GM23338 (cell line): ENCODE measurements around the gene SASH1. TPM values are rescaled to one million over a fixed set of nuclear protein-coding genes. Genes with fewer than 3 reads are reported as not detected.

Experiments used
- ATAC-seq: fragments of 200-7000 bp; cut with Tn5 transposase; 3 replicates; pipeline ENCODE4 v1.9.1; 2020
- DNase-seq: peaks from one replicate; pipeline ENCODE4 v3.0.0-alpha.2; 2015; ENCODE audit warnings: low spot score
- H2AFZ ChIP-seq: fragments of 200-600 bp; sonication (generic); 2 replicates; pipeline ENCODE4 v1.8.0; 2016; ENCODE audit warnings: antibody characterized with exemption, mild to moderate bottlenecking, moderate library complexity
- H3F3A ChIP-seq: fragments of 200-600 bp; sonication (generic); replicated peaks from 2 replicates; pipeline ENCODE4 v1.8.0; 2017; ENCODE audit warnings: antibody characterized with exemption, mixed run types, low read depth
- H3K27ac ChIP-seq: fragments of 200-600 bp; sonication (generic); 2 replicates; pipeline ENCODE4 v1.6.1; 2016; ENCODE audit warnings: low read depth
- H3K27me3 ChIP-seq: fragments of 200-600 bp; sonication (generic); 2 replicates; pipeline ENCODE4 v1.8.0; 2016; ENCODE audit warnings: mild to moderate bottlenecking, mixed run types, moderate library complexity; ENCODE audit not compliant: insufficient read depth
- H3K36me3 ChIP-seq: fragments of 200-600 bp; sonication (generic); 2 replicates; pipeline ENCODE4 v1.8.0; 2016; ENCODE audit warnings: mild to moderate bottlenecking; ENCODE audit not compliant: insufficient read depth
- H3K4me1 ChIP-seq: fragments of 200-600 bp; sonication (generic); 2 replicates; pipeline ENCODE4 v1.8.0; 2016; ENCODE audit warnings: mild to moderate bottlenecking, moderate library complexity; ENCODE audit not compliant: insufficient read depth
- H3K4me2 ChIP-seq: fragments of 200-600 bp; sonication (generic); 2 replicates; pipeline ENCODE4 v1.7.1; 2017; ENCODE audit warnings: mixed run types
- H3K4me3 ChIP-seq: fragments of 200-600 bp; sonication (generic); 2 replicates; pipeline ENCODE4 v1.6.1; 2016; ENCODE audit warnings: mixed run types
- H3K79me2 ChIP-seq: fragments of 200-600 bp; sonication (generic); replicated peaks from 2 replicates; pipeline ENCODE4 v1.8.0; 2017; ENCODE audit warnings: mild to moderate bottlenecking; ENCODE audit not compliant: insufficient read depth
- H3K9me2 ChIP-seq: fragments of 200-600 bp; sonication (generic); 2 replicates; pipeline ENCODE4 v1.8.0; 2017; ENCODE audit not compliant: insufficient read depth
- H4K20me1 ChIP-seq: fragments of 200-600 bp; sonication (generic); replicated peaks from 2 replicates; pipeline ENCODE4 v1.8.0; 2017; ENCODE audit warnings: mild to moderate bottlenecking; ENCODE audit not compliant: insufficient read depth
- H3K27ac Mint-ChIP-seq: 2 replicates; pipeline ENCODE4 v1.8.0; 2020; ENCODE audit warnings: inconsistent platforms, mild to moderate bottlenecking, moderate library complexity, mixed read lengths
- H3K27me3 Mint-ChIP-seq: 3 replicates; pipeline ENCODE4 v1.8.0; 2022; ENCODE audit warnings: low read depth, mild to moderate bottlenecking, moderate library complexity, mixed read lengths, inconsistent platforms; ENCODE audit not compliant: insufficient read depth, poor library complexity
- H3K36me3 Mint-ChIP-seq: 3 replicates; pipeline ENCODE4 v1.8.0; 2021; ENCODE audit warnings: low read depth, mild to moderate bottlenecking, inconsistent platforms, moderate library complexity, mixed read lengths
- H3K4me1 Mint-ChIP-seq: 3 replicates; pipeline ENCODE4 v1.8.0; 2020; ENCODE audit warnings: mild to moderate bottlenecking, inconsistent platforms, mixed read lengths
- H3K4me3 Mint-ChIP-seq: 3 replicates; pipeline ENCODE4 v1.8.0; 2021; ENCODE audit warnings: moderate library complexity, mild to moderate bottlenecking, inconsistent platforms, mixed read lengths
- H3K9me3 Mint-ChIP-seq: 3 replicates; pipeline ENCODE4 v1.8.0; 2020; ENCODE audit warnings: moderate library complexity, mild to moderate bottlenecking, inconsistent platforms, mixed read lengths
- CTCF ChIP-seq, 2 experiments: fragments of 200-600 bp in 1 of 2; sonication (generic) in 1 of 2; conservative IDR thresholded peaks; 2 replicates each; pipeline versions ENCODE4 v1.5.1 to v1.6.1; 2016 to 2017; ENCODE audit warnings: antibody characterized with exemption in 2 of 2, low read depth in 2 of 2, mild to moderate bottlenecking in 2 of 2, moderate library complexity in 1 of 2
- EZH2 ChIP-seq: fragments of 200-600 bp; sonication (generic); IDR thresholded peaks from one replicate; pipeline ENCODE4 v1.8.0; 2017; ENCODE audit warnings: antibody characterized with exemption, mild to moderate bottlenecking, low read depth; ENCODE audit not compliant: unreplicated experiment
- NANOG ChIP-seq: IDR thresholded peaks from 2 replicates; pipeline ENCODE4 v1.6.1; 2016; ENCODE audit warnings: antibody characterized with exemption, borderline replicate concordance
- POLR2AphosphoS5 ChIP-seq: IDR thresholded peaks from 2 replicates; pipeline ENCODE4 v1.6.1; 2016; ENCODE audit warnings: antibody characterized with exemption, low read depth
- REST ChIP-seq: IDR thresholded peaks from one replicate; pipeline ENCODE4 v1.6.1; 2018; ENCODE audit warnings: antibody characterized with exemption; ENCODE audit not compliant: unreplicated experiment
- polyA plus RNA-seq: library from polyadenylated mRNA; unstranded; fragments of >200 nt; fragmentation: Nextera tagmentation; extraction: Ambion mirVana; gene quantifications from 2 replicates; pipeline ENCODE4 v1.2.1, GENCODE V29; 2016
- total RNA-seq: library from RNA; depleted of rRNA; stranded (reverse); fragments of >200 nt; shearing (Covaris generic); gene quantifications from 2 replicates; pipeline ENCODE4 v1.2.3, GENCODE V29; 2014

The SASH1 gene
- total and polyA plus RNA-seq, 2 experiments from 2014 or later = 8.2 to 30.2 TPM

- Histone ChIP-seq H4K20me1 (no peaks in the 10 kb centered on the region; the same call in none of the 2 replicates), H3K9me2 (no peaks in the 10 kb centered on the region), H3K36me3 (no peaks in the 10 kb centered on the region), H3K79me2 (peaks cover 4% of the 10 kb centered on the region; the same call in 1 of the 2 replicates), H2AFZ (no peak overlapping the region), H3K4me3 (no peak overlapping the region), H3F3A (no peaks in the 10 kb centered on the region), H3K27ac (no peak overlapping the region), H3K4me1 (peaks cover 4% of the 10 kb centered on the region), H3K27me3 (no peaks in the 10 kb centered on the region), H3K4me2 (no peak overlapping the region)
- Mint-ChIP-seq H3K4me1 (peaks cover 10% of the 10 kb centered on the region), H3K36me3 (no peaks in the 10 kb centered on the region; the same call in 2 of the 3 replicates), H3K27me3 (no peaks in the 10 kb centered on the region), H3K9me3 (no peaks in the 10 kb centered on the region), H3K27ac (no peak overlapping the region), H3K4me3 (no peak overlapping the region)
- TF ChIP-seq POLR2AphosphoS5 (no peak), CTCF (conservative IDR thresholded peaks at IDR 0.05; ENCODE audit: low read depth in 2 of 2) (no peak), EZH2 (no peak), REST (no peak)
- no peak for ATAC-seq
- no peak for DNase-seq
Observed at GRCh38 chr6:148430897-148431296, 88.3 kb downstream of the SASH1 start.

- Mint-ChIP-seq H3K27me3 (no peaks in the 10 kb centered on the region), H3K4me3 (no peak overlapping the region), H3K9me3 (no peaks in the 10 kb centered on the region), H3K4me1 (peaks cover 7% of the 10 kb centered on the region), H3K36me3 (no peaks in the 10 kb centered on the region; the same call in 2 of the 3 replicates), H3K27ac (no peak overlapping the region)
- Histone ChIP-seq H3K4me2 (no peak overlapping the region), H4K20me1 (no peaks in the 10 kb centered on the region; the same call in none of the 2 replicates), H3K79me2 (peaks cover 4% of the 10 kb centered on the region; the same call in 1 of the 2 replicates), H3K9me2 (no peaks in the 10 kb centered on the region), H3K27me3 (no peaks in the 10 kb centered on the region), H3K4me3 (no peak overlapping the region), H3K27ac (no peak overlapping the region), H3F3A (no peaks in the 10 kb centered on the region), H3K36me3 (no peaks in the 10 kb centered on the region), H3K4me1 (peaks cover 4% of the 10 kb centered on the region), H2AFZ (no peak overlapping the region)
- no peak for TF ChIP-seq NANOG
- ATAC-seq (no peak), DNase-seq (no peak)
Observed at GRCh38 chr6:148431413-148431812, 88.8 kb downstream of the SASH1 start.
